Choroid plexus epithelial cell (primary cell): ENCODE data around the gene CLEC10A.

Experiments used
- DNase-seq: peaks from one replicate; pipeline ENCODE4 v3.0.0-alpha.2; 2010; ENCODE audit warnings: low read depth
- H3K4me3 ChIP-seq: 2 replicates; pipeline ENCODE4 v1.5.1; 2011; ENCODE audit warnings: low read depth, mild to moderate bottlenecking, control low read depth, low read length, moderate library complexity
- CTCF ChIP-seq: conservative IDR thresholded peaks from 2 replicates; pipeline ENCODE4 v1.5.1; 2011; ENCODE audit warnings: low read depth, mild to moderate bottlenecking, control low read depth, inconsistent platforms, low read length, moderate library complexity

The CLEC10A gene

GRCh38 chr17:7111784-7112509 lies 31.9 kb upstream of the CLEC10A start:
- TF ChIP-seq CTCF, result no peak
- H3K4me3 ChIP-seq, result no peak overlapping the region
- DNase-seq, result no peak

- H3K4me3 ChIP-seq, result no peak overlapping the region
- no peak for TF ChIP-seq CTCF
Measured at GRCh38 chr17:7110617-7111306, 30.7 kb upstream of the CLEC10A start.

GRCh38 chr17:7109461-7110322 lies 29.6 kb upstream of the CLEC10A start:
- DNase-seq, result no peak
- no peak for TF ChIP-seq CTCF
- no peak overlapping the region for H3K4me3 ChIP-seq

More at GRCh38 chr17:7110617-7111306, 30.7 kb upstream of the CLEC10A start:
- DNase-seq, result no peak

- no peak for DNase-seq
- H3K4me3 ChIP-seq, result no peak overlapping the region
- TF ChIP-seq CTCF, result no peak
Measured at GRCh38 chr17:7108981-7109380, 28.9 kb upstream of the CLEC10A start.

- no peak for TF ChIP-seq CTCF
- H3K4me3 ChIP-seq, result no peak overlapping the region
- DNase-seq, result no peak
Measured at GRCh38 chr17:7108560-7108925, 28.5 kb upstream of the CLEC10A start.

- TF ChIP-seq CTCF, result no peak
- no peak for DNase-seq
- no peak overlapping the region for H3K4me3 ChIP-seq
Measured at GRCh38 chr17:7107795-7108559, 27.9 kb upstream of the CLEC10A start.
